IMR-90 (cell line): ENCODE measurements around the gene DNASE1. TPM values are rescaled to one million over a fixed set of nuclear protein-coding genes. Genes with fewer than 3 reads are reported as not detected.
"Not testable (repeated sequence)": the region's sequence is repeated elsewhere in the genome, so short reads cannot be mapped to it uniquely, and the experiment has no call there.

Experiments used
- ATAC-seq: fragments of 200-7000 bp; cut with Tn5 transposase; 2 replicates; pipeline ENCODE4 v1.9.1; 2020; ENCODE audit warnings: low read depth, mild to moderate bottlenecking, moderate library complexity
- BruUV-seq: library from RNA; stranded (reverse); fragments of 400-500 nt; replicated peaks from 2 replicates; lab custom pipeline; 2021; lab: Mats Ljungman, UMichigan
- CTCF ChIA-PET: fragments of 300-600 bp; formaldehyde crosslinking; extraction: SDS; loops from one replicate; lab custom pipeline; 2021; ENCODE audit warnings: antibody characterized with exemption; lab: Yijun Ruan, JAX
- POLR2A ChIA-PET: fragments of 300-600 bp; sonication (Branson Sonifier 250); formaldehyde crosslinking; loops from one replicate; lab custom pipeline; 2022; ENCODE audit warnings: antibody characterized with exemption; ENCODE audit not compliant: unreplicated experiment; lab: Charles Lee
- DNase-seq: peaks from one replicate; pipeline ENCODE4 v3.0.0; 2013
- H2AFZ ChIP-seq: replicated peaks from 2 replicates; pipeline ENCODE3; 2013; ENCODE audit warnings: low read length, mild to moderate bottlenecking; ENCODE audit not compliant: poor library complexity
- H2AK5ac ChIP-seq: 2 replicates; pipeline ENCODE4 v1.6.1; 2013; ENCODE audit warnings: low read depth, low read length, inconsistent platforms
- H2AK9ac ChIP-seq: replicated peaks from 2 replicates; pipeline ENCODE3; 2013; ENCODE audit warnings: mild to moderate bottlenecking, low read depth, low read length, moderate library complexity; ENCODE audit not compliant: poor library complexity
- H2BK120ac ChIP-seq: 2 replicates; pipeline ENCODE4 v1.6.1; 2013; ENCODE audit warnings: low read depth, low read length, inconsistent platforms
- H2BK15ac ChIP-seq: 3 replicates; pipeline ENCODE4 v1.6.1; 2013; ENCODE audit warnings: low read depth, low read length, inconsistent platforms
- H2BK20ac ChIP-seq: 2 replicates; pipeline ENCODE4 v1.6.1; 2013; ENCODE audit warnings: low read depth, mild to moderate bottlenecking, inconsistent platforms, low read length, moderate library complexity
- H2BK5ac ChIP-seq: 2 replicates; pipeline ENCODE4 v1.6.1; 2013; ENCODE audit warnings: mild to moderate bottlenecking, low read depth, low read length, inconsistent platforms; ENCODE audit not compliant: poor library complexity, severe bottlenecking
- H3K14ac ChIP-seq: replicated peaks from 2 replicates; pipeline ENCODE4 v1.6.1; 2013; ENCODE audit warnings: low read depth, low read length, inconsistent platforms
- H3K18ac ChIP-seq: 2 replicates; pipeline ENCODE4 v1.6.1; 2013; ENCODE audit warnings: low read depth, low read length, control low read depth
- H3K23ac ChIP-seq: 2 replicates; pipeline ENCODE4 v1.6.1; 2013; ENCODE audit warnings: low read depth, low read length, inconsistent platforms
- H3K27ac ChIP-seq: 2 replicates; pipeline ENCODE4 v1.5.1; 2013; ENCODE audit warnings: mild to moderate bottlenecking, control low read depth, low read length; ENCODE audit not compliant: insufficient read depth
- H3K27me3 ChIP-seq: 2 replicates; pipeline ENCODE4 v1.6.1; 2013; ENCODE audit warnings: low read length; ENCODE audit not compliant: control insufficient read depth, insufficient read depth
- H3K36me3 ChIP-seq: 2 replicates; pipeline ENCODE4 v1.6.1; 2013; ENCODE audit warnings: low read length, mixed read lengths; ENCODE audit not compliant: control insufficient read depth, insufficient read depth
- H3K4ac ChIP-seq: 2 replicates; pipeline ENCODE4 v1.6.1; 2013; ENCODE audit warnings: low read depth, low read length, inconsistent platforms
- H3K4me1 ChIP-seq: 2 replicates; pipeline ENCODE4 v1.6.1; 2013; ENCODE audit warnings: low read length, mixed read lengths; ENCODE audit not compliant: control insufficient read depth, insufficient read depth
- H3K4me2 ChIP-seq: 2 replicates; pipeline ENCODE4 v1.6.1; 2013; ENCODE audit warnings: low read depth, mild to moderate bottlenecking, control low read depth, low read length, moderate library complexity
- H3K4me3 ChIP-seq: 2 replicates; pipeline ENCODE4 v1.5.1; 2013; ENCODE audit warnings: low read depth, mild to moderate bottlenecking, control low read depth, low read length, moderate library complexity; ENCODE audit not compliant: insufficient read depth
- H3K56ac ChIP-seq: 2 replicates; pipeline ENCODE4 v1.6.1; 2013; ENCODE audit warnings: low read length, inconsistent platforms; ENCODE audit not compliant: insufficient read depth; ENCODE audit errors: extremely low read depth
- H3K79me1 ChIP-seq, 2 experiments: 2 replicates each; pipeline ENCODE4 v1.6.1; 2013; ENCODE audit warnings: low read length in 2 of 2, inconsistent platforms in 1 of 2, low read depth in 1 of 2
- H3K9ac ChIP-seq: 2 replicates; pipeline ENCODE4 v1.6.1; 2013; ENCODE audit warnings: low read depth, low read length, control low read depth
- H3K9me1 ChIP-seq: 2 replicates; pipeline ENCODE4 v1.6.1; 2013; ENCODE audit warnings: low read length, inconsistent platforms; ENCODE audit not compliant: insufficient read depth
- H3K9me3 ChIP-seq: 2 replicates; pipeline ENCODE4 v1.6.1; 2013; ENCODE audit warnings: low read length; ENCODE audit not compliant: control insufficient read depth, insufficient read depth
- H4K20me1 ChIP-seq: 2 replicates; pipeline ENCODE4 v1.6.1; 2013; ENCODE audit warnings: low read length, inconsistent platforms; ENCODE audit not compliant: insufficient read depth
- H4K5ac ChIP-seq: 2 replicates; pipeline ENCODE4 v1.6.1; 2013; ENCODE audit warnings: mild to moderate bottlenecking, low read depth, low read length, control low read depth
- H4K8ac ChIP-seq, 2 experiments: 2 replicates each; pipeline ENCODE4 v1.6.1; 2013; ENCODE audit warnings: low read depth in 2 of 2, low read length in 2 of 2, control low read depth in 1 of 2, inconsistent platforms in 1 of 2
- H4K91ac ChIP-seq: 2 replicates; pipeline ENCODE4 v1.6.1; 2013; ENCODE audit warnings: low read depth, low read length, inconsistent platforms; ENCODE audit not compliant: insufficient read depth
- WGBS, 2 experiments: methylation state at CpG; one replicate each; pipeline versions ENCODE4 v1.1.5 to v1.1.7; 2013; ENCODE audit warnings: missing lambda C conversion rate in 2 of 2; ENCODE audit not compliant: insufficient read length in 1 of 2; ENCODE audit errors: extremely low coverage in 2 of 2; 5-methylcytosine and 5-hydroxymethylcytosine counted together
- dilution Hi-C: fragments of 300-500 bp; cut with HindIII; formaldehyde crosslinking; loops from one replicate; pipeline ENCODE4 v1.14.3; 2018; ENCODE audit warnings: low sequenced_read_pairs; ENCODE audit not compliant: unreplicated experiment
- in situ Hi-C: fragments of 300-500 bp; cut with MboI; formaldehyde crosslinking; loops from 3 replicates; pipeline ENCODE4 v1.14.3; 2019; ENCODE audit warnings: low sequenced_read_pairs, inconsistent platforms, mixed read lengths
- intact Hi-C: fragments of 100-400 bp; cut with micrococcal nuclease; formaldehyde crosslinking; loops from 2 replicates; pipeline ENCODE4 v1.10.0; 2022
- polyA plus RNA-seq, 3 experiments: library from polyadenylated mRNA; depleted of rRNA; stranded (reverse); fragments of >200 nt; gene quantifications; 2 replicates each; pipeline ENCODE4 v1.2.3, GENCODE V29; 2012; ENCODE audit warnings: low replicate concordance in 1 of 3
- total RNA-seq: library from RNA; depleted of rRNA; stranded (reverse); fragments of >200 nt; gene quantifications from 2 replicates; pipeline ENCODE4 v1.2.3, GENCODE V29; 2012

DNASE1 gene
- total and polyA plus RNA-seq, 2 of the 4 experiments (the other 2 are of a cell fraction) = 5.4 to 15.9 TPM

- POLR2A ChIA-PET, H3K36me3 ChIP-seq, in situ Hi-C loops, H3K18ac ChIP-seq, H4K91ac ChIP-seq, H3K4me3 ChIP-seq, H3K56ac ChIP-seq, H3K9ac ChIP-seq, H3K9me3 ChIP-seq, H3K4me1 ChIP-seq, H3K27ac ChIP-seq, H2BK15ac ChIP-seq, H2BK5ac ChIP-seq, H3K23ac ChIP-seq, H4K8ac ChIP-seq, H4K5ac ChIP-seq, H4K20me1 ChIP-seq, dilution Hi-C loops, H3K9me1 ChIP-seq, H2AK5ac ChIP-seq, H3K4ac ChIP-seq, BruUV-seq, H2AFZ ChIP-seq, H2BK120ac ChIP-seq, H2BK20ac ChIP-seq, DNase-seq, H2AK9ac ChIP-seq, H3K14ac ChIP-seq, H3K4me2 ChIP-seq, H3K27me3 ChIP-seq, CTCF ChIA-PET, ATAC-seq: not testable (repeated sequence)
- WGBS, 2 experiments = 94% methylated on average over 7 of the region's 13 CpGs; no CpG with 5 or more reads in 1 of the 2 experiments
- intact Hi-C loops = loop anchor here (2.0 kb wide), 1 partner anchor 82 kb away; no protein-coding TSS in a partner anchor
- H3K79me1 ChIP-seq = peaks cover 29 to 42% of the 10 kb centered on the region in 2 experiments
These were observed 45.5 kb upstream of the DNASE1 start for GRCh38 chr16:3608976-3609375.
